GM21423 (cell line): Measurements from ENCODE around the gene LDLRAD3.

Experiments used
- ATAC-seq: cut with Tn5 transposase; IDR thresholded peaks from one replicate; pipeline ENCODE4 v1.9.1; 2021; ENCODE audit warnings: mild to moderate bottlenecking, moderate library complexity; ENCODE audit not compliant: unreplicated experiment

LDLRAD3 gene

GRCh38 chr11:36094164-36094563 lies 150.3 kb downstream of the LDLRAD3 start:
- no peak for ATAC-seq

DNA sequence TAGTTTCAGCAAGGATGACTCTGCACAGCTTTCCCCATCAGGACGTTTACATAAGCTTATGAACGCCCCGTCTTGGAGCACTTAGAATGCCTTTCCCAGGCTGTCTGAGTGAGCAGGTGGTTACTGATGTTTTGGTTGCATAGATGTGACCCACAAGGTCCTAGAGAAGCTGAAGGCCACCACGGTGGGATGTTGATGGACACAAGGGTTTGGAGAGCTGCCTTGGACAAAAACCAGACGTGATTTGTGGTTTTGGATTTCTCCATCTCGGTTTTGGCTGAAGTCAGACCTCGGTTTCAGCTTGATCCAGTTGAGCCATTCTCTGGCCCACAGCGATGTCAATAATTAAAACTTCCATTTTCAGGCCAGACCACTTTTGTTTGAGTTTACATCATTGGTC lies 151.9 kb downstream of the LDLRAD3 start:
- no peak for ATAC-seq

DNA sequence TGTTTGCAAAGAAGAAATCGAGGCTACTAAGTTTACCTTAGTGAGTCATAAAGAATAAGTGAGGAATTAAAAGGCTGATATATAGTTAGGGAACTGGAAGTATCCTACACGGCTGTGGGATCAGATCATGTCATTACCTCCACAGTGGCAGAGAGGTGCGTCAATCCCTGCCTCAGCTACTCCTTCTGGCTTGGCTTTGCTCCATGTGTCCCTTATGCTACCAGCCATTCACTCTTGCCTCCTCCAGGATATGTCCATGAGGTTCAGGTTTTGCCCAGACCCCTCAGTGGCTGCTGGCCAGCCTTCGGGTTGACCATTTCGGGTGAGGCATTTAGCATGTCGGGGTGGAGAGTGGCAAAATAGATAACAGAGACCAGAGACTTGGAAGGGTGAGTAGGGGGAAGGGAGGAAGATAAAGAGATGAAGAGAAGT lies 153.4 kb downstream of the LDLRAD3 start:
- ATAC-seq: no peak

GRCh38 chr11:36098087-36098486 lies 154.2 kb downstream of the LDLRAD3 start:
- ATAC-seq: no peak

DNA sequence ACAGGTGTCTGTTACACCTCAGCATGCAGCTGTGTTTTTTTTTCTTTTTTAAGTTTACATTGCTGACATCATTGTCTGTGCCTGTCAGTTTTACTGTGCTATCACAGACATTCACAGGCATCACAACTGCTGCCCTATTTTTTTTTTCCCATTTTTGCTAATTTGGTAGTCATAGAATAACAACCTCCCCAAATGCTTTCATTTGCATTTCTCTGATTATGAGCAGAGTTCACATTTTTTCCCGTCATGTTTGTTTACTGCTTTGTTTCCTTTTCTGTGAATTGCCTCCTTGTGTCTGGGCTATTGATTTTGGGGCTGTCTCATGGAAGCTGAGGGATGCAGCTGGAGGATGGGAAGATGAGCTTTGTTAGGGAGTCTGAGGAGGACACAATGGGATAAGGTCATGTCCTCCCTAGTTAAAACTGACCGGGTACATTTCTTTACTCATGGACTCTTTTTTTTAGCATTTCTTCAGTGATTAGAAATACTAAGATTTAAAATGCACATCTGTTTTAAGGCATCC lies 155.1 kb downstream of the LDLRAD3 start:
- no peak for ATAC-seq

- no peak for ATAC-seq
These were observed 157.6 kb downstream of the LDLRAD3 start for GRCh38 chr11:36101466-36101865.

- ATAC-seq: no peak
These were observed 159.0 kb downstream of the LDLRAD3 start for GRCh38 chr11:36102868-36103267.

DNA sequence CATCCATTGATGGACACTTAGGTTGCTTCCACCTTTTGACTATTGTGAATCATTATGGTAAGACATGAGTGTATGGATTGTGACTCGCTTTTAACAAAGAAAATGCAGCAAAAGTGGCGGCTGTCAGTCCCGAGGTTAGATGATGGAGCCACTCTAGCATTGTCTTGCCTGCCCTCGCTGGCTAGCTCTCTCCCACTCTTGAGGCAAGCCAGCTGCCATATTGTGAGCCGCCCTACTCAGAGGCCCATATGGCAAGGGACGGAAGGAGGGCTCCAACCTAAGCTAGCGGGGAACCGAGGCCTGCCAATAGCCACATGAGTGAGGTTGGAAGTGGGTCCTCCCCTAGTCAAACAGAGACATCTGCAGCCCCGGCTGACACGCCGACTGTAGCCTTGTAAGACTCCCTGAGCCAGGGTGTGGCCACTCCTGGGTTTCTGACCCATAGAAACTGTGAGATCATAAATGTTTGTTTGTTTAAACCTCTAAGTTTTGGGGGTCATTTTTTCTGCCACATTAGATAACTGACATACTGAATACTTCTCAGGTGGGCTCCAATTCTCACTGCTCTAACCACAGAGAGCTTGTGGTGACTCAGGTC lies 160.2 kb downstream of the LDLRAD3 start:
- ATAC-seq: no peak

DNA sequence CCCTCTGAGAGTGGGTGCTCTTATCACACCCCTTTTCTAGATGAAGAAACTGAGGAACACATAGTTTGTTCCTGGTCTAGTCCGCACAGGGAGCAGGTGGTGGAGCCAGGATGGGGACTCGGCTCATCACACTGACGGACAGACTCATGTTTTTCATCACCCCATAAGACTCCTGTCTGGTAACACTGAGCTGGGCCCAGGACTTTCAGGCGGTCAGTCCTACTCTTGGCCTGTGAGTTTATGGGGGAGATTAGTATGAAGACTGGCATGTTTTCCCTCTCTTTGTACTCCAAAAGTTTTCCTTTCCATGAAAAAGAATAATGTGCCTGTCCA lies 160.8 kb downstream of the LDLRAD3 start:
- no peak for ATAC-seq

GRCh38 chr11:36105743-36106581 lies 162.1 kb downstream of the LDLRAD3 start:
- no peak for ATAC-seq

DNA sequence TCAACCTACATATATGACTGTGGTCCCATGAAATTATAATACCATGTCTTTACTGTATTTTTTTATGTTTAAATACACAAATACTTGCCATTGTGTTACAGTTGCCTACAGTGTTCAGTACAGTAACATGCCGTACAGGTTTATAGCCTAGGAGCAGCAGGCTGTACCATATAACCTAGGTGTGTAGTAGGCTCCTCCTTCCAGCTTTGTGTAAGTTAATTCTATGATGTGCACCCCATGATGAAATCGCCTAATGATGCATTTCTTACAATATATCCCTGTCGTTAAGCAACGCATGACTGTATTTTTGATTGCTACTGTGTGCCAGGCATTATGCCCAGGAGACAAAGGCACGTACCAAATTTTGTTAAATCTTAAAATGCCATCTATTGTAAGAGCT lies 163.7 kb downstream of the LDLRAD3 start:
- no peak for ATAC-seq

DNA sequence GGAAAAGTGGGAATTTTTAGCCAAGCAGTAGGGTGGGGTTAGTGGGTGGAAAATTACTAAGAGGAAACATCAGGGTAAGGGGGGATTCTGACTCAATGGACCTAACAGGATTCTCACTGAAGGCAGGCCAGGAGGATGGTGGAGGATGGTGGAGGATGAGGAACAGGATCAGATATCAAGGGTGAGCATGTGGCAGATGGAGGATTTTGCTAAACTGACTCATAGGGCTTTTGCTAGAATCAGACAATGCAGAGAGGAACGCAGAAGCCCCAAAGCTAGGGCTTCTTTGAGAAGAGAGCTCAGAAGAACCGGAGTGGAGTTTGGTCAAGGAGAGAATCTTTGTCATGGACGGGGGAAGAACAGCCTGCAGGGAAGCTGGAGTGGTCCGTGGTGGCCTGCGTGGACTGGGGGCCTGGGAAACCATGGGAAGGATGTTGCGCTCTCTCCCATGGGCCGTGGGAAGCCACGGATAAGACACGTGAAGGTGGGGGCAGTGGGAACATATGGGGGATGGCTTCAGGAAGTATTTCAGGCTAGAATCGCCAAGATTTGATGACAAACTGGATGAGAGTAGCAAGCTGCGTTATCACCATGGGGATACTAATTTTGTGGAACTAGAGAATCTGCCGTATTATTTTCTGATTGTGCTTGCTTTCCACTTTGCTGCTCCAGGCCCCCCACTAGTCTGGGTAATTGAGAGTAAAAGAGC lies 165.2 kb downstream of the LDLRAD3 start:
- no peak for ATAC-seq

GRCh38 chr11:36109590-36109849 lies 165.7 kb downstream of the LDLRAD3 start:
- ATAC-seq: no peak

- no peak for ATAC-seq
These were observed 166.2 kb downstream of the LDLRAD3 start for GRCh38 chr11:36109850-36110606.

DNA sequence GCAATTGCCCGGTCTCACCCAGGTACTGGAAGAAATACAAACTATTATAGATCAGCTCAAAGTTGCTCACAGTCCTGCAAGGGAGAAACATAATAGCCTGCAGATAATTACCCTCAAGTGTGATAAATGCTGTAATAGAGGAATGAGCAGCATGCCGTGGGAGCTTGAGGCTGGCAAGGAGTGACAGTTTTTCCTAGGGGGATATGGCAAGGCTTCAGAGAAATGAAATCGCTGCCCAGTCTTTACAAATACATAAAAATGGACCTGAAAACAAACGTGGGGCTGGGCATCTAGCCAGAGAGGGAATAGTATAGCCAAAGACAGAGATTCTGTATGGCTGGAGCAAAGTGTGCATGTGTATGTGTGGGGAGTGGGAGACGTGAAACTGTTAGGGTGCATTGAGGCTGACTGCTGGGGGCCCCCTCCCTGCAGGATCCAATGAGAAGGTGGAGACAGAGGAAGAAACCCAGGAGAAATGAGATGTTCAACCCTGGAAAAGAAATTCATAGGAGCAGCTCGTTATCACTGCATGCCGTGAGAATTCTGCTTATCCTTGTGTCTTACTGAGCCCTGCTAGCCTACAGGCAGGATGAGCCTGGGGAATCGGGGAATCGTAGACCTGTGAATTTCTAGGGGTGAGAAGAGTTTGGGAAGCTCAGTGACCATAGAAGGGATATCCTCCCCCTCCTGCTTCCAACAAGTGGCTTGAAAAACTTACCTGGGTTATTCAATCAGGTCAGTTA lies 167.0 kb downstream of the LDLRAD3 start:
- no peak for ATAC-seq

GRCh38 chr11:36114095-36114494 lies 170.2 kb downstream of the LDLRAD3 start:
- ATAC-seq: no peak

DNA sequence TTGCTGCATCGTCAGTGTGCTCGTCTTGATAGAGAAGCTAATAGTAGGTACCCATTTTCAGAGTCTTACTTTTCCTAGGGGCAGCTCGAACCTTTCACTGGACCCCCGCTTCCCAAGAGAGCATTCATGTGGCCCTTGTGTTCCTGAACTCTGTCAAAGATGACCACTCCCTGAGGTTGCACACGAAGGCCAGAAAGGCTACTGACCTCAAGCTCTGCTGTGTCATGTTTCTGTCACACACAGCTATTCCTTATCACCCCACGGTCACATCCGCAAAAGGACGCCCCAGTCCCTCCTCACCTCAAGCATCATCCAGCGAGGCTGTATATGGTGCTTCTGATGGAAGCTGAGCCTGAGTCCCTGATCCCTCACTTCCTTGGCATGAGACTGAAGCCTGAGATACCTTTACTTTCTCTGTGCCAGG lies 171.5 kb downstream of the LDLRAD3 start:
- no peak for ATAC-seq

DNA sequence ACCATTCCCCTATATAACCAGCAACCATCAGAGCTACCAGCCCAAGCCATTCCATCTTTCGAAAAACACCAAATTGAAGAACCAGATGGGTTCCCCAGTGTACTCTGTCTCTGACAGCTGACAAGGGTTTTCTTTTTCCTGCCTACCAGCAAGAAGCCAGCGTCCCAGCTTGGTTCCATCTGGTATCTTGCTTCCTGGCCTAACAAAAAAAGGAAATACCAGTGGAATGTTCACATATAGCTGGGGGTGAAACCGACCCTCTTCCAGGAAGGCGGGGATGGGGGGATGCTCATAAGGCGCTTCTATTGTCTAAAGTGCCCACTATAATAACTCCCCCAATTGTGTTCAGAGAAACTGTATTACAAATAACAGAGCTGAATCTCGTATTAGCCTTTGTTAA lies 172.3 kb downstream of the LDLRAD3 start:
- no peak for ATAC-seq

GRCh38 chr11:36118084-36118483 lies 174.2 kb downstream of the LDLRAD3 start:
- no peak for ATAC-seq

DNA sequence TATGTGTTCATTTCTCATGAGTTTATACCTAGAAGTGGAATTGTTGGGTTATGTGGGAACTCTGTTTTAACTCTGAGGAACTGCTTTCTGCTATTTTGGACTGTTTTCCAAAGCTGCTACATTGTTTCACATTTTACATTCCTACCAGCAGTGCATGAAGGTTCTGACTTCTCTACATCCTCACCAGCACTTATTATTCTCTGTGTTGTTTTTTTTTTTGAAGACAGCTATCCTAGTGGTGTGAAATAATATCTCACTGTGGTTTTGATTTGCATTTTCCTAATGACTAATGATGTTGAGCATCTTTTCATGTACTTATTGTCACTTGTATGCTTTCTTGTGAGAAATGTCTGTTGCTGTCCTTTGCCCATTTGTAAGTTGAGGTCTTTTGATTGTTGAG lies 175.4 kb downstream of the LDLRAD3 start:
- ATAC-seq: no peak

DNA sequence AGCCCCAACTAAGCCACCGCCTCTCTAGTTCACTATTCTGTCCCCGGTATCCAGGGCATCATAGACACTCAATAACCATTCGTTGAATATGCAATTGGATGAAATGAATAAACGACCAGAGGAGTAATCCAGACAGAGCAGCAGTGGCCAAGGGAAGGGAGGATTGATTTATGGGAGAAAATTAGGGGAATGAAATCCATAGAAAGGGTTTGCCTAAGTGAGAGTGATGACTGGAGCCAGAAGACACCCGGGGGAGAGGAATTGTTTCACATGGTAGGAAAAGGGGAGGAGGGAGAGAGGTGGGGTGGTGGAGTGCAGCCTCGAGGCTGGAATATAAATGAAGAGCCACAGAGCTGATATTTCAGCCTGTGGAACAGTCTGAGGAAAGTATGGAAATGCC lies 177.2 kb downstream of the LDLRAD3 start:
- ATAC-seq: no peak
